DMS53 treated with DMSO at 0.1 percent for 48 hours (cell line): ENCODE results near the gene RNF145.
"Not testable (repeated sequence)": the region's sequence is repeated elsewhere in the genome, so short reads cannot be mapped to it uniquely, and the experiment has no call there.

Experiments used
- DNase-seq: peaks from one replicate; lab custom pipeline; 2025; ENCODE audit not compliant: unreplicated experiment; lab: John Stamatoyannopoulos, UW

Gene RNF145

DNA sequence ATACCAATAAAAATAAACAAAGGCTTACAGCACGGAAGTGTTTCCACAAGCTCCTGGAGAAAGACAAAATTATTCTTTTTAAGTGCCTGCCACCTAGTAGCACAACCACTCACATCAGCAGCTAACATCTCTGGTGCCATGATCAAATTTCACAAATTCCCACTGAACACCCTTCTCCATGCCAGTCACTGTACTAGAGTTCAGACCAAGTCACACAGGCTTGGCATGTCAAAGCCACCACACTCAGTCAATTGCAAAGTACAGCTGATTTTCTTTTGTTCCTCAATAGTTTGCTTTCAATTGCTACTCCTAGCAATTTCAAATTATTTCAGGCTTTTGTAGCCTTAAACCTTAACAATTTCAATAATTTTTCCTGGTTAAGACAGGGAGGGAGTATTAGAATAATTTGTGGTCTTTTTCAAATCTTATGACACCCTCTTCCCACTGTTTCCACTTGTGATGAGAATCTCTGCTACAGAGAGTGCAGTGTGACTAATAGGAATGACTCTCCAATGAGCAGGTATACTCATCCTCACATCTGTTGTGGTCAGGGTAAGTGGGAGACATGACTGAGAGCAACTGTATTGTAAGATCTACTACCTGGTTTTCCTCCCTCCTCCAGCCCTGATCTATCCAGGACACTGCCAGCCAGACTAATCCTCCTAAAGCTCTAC is 46.2 kb downstream of the RNF145 start:
- DNase-seq: no peak

GRCh38 chr5:159161361-159162214 is 47.8 kb downstream of the RNF145 start:
- no peak for DNase-seq

- DNase-seq: not testable (repeated sequence)
Measured at GRCh38 chr5:159158553-159159091, 50.7 kb downstream of the RNF145 start.

DNA sequence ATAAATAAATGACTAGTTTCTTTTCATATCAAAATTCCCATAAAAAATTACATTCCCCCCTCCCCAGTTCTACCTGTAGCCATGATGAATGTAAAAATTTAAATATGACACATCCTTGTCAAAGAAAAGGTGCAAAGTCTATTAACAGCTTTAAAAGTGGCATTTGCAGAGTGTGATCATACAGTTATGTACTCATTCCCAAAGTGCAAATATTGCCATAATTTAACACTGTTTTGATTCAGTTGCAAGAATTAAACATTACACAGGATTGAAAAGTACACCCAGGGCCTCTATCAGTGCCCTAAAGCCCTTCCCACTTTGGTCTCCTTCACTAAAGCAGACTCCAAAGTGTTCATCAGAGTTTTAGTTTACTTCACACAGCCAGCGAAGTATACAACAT is 51.8 kb downstream of the RNF145 start:
- no peak for DNase-seq

DNA sequence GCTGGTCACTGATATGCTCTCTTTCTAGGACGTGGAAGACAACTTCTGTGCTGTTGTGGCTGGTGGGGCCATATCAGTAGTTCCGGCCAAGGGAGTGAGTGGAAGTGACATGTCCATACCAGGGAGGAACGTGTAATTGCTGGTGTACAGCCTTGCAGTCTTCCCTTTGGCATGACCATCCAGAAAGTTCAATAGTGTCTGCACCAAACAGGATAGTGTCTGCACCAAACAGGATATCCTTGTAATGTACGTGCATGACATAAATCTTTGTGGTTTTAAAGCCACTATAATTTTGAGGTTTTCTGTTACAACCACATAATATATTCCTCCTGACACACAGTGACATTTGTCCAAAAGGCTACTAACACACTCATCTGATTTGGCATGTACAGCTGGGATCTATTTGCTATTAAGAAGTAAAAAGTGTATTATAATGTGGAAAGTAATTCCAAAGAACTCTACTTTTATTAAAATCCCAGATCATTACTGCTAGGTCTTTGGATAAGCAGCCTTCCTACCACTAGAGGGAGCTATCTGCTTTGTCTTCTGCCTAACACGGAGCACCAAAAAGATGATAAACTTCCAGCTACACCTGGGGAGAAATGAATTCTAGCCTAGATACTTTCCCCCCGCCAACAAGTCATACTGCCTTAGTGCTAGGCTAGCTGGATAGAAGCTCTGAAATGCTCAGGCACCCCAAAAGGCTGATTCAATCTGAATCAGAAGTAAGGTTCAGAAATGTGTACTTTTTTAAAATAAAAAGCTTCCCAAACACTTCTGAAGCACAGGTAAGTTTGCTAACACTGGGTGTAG is 52.7 kb downstream of the RNF145 start:
- peak; percentile 78 for DNase-seq

DNA sequence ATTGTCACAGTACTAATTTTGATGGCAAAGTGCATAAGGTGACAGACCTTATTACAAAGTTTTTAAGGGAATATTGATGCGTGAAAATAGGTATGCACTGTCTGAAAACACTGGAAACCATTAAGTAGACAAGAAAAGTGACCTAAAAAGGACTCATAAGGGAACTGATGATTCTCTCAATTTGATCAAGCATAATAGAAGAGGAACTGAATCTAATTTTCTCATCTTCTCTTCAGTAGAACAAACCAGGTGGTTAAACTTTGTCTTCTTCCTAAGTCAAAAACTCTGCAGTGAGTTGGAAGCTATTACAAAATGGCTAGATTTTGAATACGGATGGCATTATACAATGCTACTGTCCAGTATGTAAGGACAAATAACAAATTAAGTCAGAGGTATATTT is 53.4 kb downstream of the RNF145 start:
- DNase-seq: no peak

DNA sequence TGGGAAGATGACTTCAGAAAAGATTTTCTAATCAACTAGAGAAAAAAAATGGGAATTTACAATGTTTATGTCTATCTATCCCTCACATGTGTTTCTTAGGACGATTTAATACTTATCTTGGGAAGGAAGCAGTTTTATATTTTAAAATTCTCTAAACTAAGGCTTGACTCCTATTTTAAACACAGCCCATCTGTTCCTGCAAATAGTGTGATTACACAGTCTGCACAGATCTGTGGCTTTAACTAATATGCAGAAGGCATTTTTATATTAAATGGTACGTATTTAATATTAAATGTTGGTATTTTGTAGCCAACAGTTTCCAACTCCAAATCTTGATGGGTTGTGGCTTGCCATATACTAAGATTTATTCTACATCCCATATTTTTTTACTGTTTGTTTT is 56.5 kb downstream of the RNF145 start:
- no peak for DNase-seq

DNA sequence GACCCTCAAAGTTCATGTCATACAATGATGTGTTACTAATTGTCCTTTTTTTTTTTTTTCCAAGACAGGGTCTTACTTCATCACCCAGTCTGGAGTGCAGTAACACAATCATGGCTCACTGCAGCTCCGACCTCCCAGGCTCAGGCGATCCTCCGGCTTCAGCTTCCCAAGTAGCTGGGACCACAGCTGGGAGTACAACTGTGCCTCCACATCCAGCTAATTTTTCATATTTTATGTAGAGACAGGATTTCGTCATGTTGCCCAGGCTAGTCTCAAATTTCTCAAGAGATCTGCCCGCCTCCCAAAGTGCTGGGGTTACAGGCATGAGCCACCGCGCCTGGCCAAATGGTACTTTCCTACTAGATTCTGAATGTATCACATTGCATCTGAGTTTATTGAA is 60.3 kb downstream of the RNF145 start:
- no peak for DNase-seq

DNA sequence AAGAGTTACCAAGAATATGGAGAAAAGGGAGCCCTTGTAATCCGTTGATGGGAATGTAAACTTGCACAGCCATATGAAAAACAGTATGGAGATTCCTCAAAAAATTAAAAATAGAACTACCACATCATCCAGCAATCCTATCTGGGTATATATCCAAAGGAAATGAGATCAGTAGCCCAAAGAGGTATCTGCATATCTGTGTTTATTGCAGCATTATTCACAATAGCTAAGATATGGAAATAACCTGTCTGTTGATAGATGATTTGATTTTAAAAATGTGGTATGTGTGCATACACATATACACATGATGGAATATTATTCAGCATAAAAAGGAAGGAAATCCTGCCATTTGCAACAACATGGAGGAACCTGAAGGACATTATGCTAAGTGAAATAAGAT is 61.4 kb downstream of the RNF145 start:
- DNase-seq: peak; percentile 12

DNA sequence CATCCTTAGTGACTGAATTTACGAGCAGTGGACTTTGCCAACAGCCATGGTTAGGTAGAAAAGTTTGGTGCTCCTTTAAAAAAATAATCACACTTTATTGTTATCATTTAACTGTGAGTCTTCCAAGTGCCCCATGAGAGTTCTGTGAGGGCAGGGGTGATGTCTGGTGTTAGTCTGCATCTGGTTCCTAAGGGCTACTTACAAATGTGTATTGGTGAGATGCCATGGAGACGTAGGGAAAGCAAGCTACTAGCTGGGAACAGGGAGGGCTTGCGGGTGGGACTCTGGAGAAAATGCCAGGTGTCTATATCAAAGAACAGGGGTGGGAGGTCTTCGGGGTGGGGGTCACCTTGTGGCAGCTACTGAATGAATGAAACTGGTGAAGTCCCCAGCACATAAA is 62.5 kb downstream of the RNF145 start:
- no peak for DNase-seq

DNA sequence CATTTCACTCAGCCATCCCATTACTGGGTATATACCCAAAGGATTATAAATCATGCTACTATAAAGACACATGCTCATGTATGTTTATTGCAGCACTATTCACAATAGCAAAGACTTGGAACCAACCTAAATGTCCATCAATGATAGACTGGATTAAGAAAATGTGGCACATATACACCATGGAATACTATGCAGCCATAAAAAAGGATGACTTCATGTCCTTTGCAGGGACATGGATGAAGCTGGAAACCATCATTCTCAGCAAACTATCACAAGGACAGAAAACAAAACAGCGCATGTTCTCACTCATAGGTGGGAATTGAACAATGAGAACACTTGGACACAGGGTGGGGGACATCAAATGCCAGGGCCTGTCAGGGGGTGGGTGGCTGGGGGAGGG is 64.2 kb downstream of the RNF145 start:
- not testable (repeated sequence) for DNase-seq

DNA sequence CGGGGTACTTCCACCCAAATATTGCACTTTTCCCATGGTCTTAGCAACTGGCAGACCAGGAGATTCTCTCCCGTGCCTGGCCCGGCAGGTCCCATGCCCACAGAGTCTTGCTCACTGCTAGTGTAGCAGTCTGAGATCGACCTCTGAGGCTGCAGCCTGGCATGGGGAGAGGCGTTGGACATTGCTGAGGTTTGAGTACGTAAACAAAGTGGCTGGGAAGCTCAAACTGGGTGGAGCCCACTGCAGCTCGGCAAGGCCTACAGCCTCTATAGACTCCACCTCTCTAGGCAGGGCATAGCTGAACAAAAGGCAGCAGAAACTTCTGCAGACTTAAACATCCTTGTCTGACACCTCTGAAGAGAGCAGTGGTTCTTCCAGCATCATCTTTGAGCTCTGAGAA is 69.6 kb downstream of the RNF145 start:
- DNase-seq: no peak

DNA sequence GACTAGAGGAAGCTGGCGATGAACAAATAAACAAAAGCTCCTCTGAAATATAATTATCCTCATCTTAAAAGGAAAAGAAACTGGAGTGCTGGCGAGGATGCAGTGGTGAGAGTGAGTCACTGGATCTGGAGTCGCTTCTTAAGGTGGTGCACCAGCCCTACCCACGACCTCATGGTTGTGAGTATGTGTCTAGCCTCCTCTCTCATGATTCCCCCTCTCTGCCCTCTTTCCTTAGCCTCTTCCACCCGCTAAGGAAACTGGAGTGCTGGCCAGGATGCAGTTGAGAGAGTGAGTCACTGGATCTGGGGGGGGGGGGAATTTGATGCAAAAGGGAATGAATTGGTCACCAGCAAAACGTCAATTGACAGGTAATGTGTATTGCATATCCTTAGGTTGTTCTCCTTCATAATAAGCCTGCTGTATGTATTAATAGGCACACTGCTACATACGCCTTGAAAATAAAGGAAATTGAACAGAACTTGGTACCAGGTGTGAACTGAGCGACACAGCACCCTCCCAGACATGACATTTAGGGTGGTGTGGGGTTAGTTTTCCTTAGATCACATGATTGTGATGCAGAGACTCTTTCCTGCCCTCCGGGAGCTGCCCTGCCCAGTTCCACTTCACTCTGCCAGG is 73.3 kb downstream of the RNF145 start:
- DNase-seq: no peak

- peak; percentile 70 for DNase-seq
Measured at GRCh38 chr5:159133041-159133741, 76.2 kb downstream of the RNF145 start.

- DNase-seq: no peak
Measured at GRCh38 chr5:159132429-159133040, 76.8 kb downstream of the RNF145 start.

GRCh38 chr5:159131951-159132350 is 77.4 kb downstream of the RNF145 start:
- DNase-seq: no peak

- no peak for DNase-seq
Measured at GRCh38 chr5:159130871-159131270, 78.5 kb downstream of the RNF145 start.

- DNase-seq: no peak
Measured at GRCh38 chr5:159128070-159128541, 81.2 kb downstream of the RNF145 start.

DNA sequence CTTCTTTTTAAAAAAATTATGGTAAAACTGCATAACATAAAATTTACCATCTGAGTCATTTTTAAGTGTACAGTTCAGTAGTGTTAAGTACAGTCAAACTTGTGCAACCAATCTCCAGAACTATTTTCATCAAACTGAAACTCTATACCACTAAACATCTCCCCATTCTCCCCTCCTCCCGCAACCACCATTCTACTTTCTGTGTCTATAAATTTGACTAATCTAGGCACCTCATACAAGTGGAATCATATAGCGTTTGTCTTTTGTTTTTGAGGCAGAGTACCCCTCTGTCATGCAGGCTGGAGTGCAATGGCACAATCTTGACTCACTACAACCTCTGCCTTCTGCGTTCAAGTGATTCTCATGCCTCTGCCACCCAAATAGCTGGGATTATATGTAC is 85.7 kb downstream of the RNF145 start:
- DNase-seq: no peak

DNA sequence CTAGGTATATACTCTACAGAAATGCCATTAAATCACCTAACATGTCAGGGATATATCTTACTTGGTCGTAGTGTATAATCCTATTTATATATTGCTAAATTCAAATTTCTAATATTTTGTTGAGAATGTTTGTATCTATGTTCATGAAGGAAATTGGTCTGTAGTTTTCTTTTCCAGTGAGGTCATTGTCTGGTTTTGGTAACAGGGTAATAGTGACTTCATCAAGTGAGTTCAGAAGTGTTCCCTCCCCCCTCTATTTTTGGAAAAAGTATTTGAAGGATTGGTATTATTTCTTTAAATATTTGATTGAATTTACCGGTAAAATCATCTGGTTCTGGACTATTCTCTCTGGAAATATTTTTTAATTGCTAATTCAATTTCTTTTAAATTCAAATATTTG is 86.2 kb downstream of the RNF145 start:
- DNase-seq: no peak
